Ovary (tissue), 9 donors: Measurements from ENCODE around the gene UROC1. TPM values are rescaled to one million over a fixed set of nuclear protein-coding genes. Genes with fewer than 3 reads are reported as not detected.

ENCODE experiments used
- DNase-seq, 5 donors: peaks; one replicate each; pipeline ENCODE4 v3.0.0-alpha.2; 2019 to 2020
- H3K27ac ChIP-seq, 2 donors: fragments of 200-600 bp; one replicate each; pipeline versions ENCODE4 v1.5.1 to v1.8.0; 2019 to 2022
- H3K27me3 ChIP-seq: fragments of 200-600 bp; one replicate; pipeline ENCODE4 v1.8.0; 2022
- H3K36me3 ChIP-seq: fragments of 200-600 bp; sonication (generic); one replicate; pipeline ENCODE4 v1.5.1; 2019
- H3K4me1 ChIP-seq: one replicate; pipeline ENCODE4 v1.8.1; 2013; ENCODE audit warnings: mild to moderate bottlenecking, moderate library complexity; ENCODE audit not compliant: insufficient read depth
- H3K4me3 ChIP-seq: fragments of 200-600 bp; sonication (generic); one replicate; pipeline ENCODE4 v1.5.1; 2017
- H3K9me3 ChIP-seq, 2 donors: fragments of 200-600 bp in 1 of 2; sonication (generic) in 1 of 2; one replicate each; pipeline versions ENCODE4 v1.5.1 to v1.8.1; 2013 to 2019; ENCODE audit warnings: mild to moderate bottlenecking in 1 of 2, moderate library complexity in 1 of 2
- CTCF ChIP-seq, 3 donors: fragments of 450-650 bp in 2 of 3; fragments of 200-600 bp in 1 of 3; IDR thresholded peaks; one replicate each; pipeline versions ENCODE4 v1.5.1 to v1.8.0; 2016 to 2022; ENCODE audit warnings: antibody characterized with exemption in 3 of 3, mild to moderate bottlenecking in 1 of 3
- EP300 ChIP-seq: sonication (generic); formaldehyde crosslinking; IDR thresholded peaks from one replicate; pipeline ENCODE4 v1.6.1; 2017; ENCODE audit warnings: antibody characterized with exemption
- POLR2A ChIP-seq: fragments of 450-650 bp; IDR thresholded peaks from one replicate; pipeline ENCODE4 v1.6.1; 2017; ENCODE audit warnings: antibody characterized with exemption, mild to moderate bottlenecking, moderate library complexity
- WGBS, 3 donors: extraction: QIAGEN DNeasy Blood & Tissue Kit in 1 of 3; methylation state at CpG; one replicate each; pipeline versions ENCODE4 v1.1.5 to v1.1.7; 2013 to 2017; 5-methylcytosine and 5-hydroxymethylcytosine counted together
- intact Hi-C, 4 donors: fragments of 100-400 bp; cut with DNase I; formaldehyde crosslinking; loops; one replicate each; pipeline versions ENCODE4 v1.11.0 to v1.15.1; 2022 to 2023
- polyA plus RNA-seq, 2 donors: library from polyadenylated mRNA; stranded (reverse); fragments of 200-250 nt in 1 of 2; fragments of 350-450 nt in 1 of 2; fragmentation: Illumina TruSeq in 1 of 2; extraction: RNeasy Lipid Tissue Mini Kit (QIAGEN cat#74804) in 1 of 2; gene quantifications; one replicate each; pipeline ENCODE4 v1.2.3, GENCODE V29; 2013 to 2014
- total RNA-seq, 7 donors: library from RNA; depleted of rRNA in 2 of 7; stranded (reverse); fragments of >200 nt in 2 of 7; fragmentation: NEBNext Ultra II Directional in 3 of 7; extraction: Animal tissue kit (Norgen Biotek cat#: 25700) in 3 of 7; gene quantifications; one replicate each; pipeline versions ENCODE4 v1.1.0 to v1.2.4, GENCODE V29; 2016 to 2023
- donor health status: DM: no; HTN: no; CAD: no; lungs with moderate emphysema.
- donor health status: DM: no; HTN: no; CAD: no.
- donor health status: Bipolar disorder and iron deficiency.
- donor health status: DM: yes; HTN: yes; CAD: no.
- donor health status: DM: no; HTN: no; CAD: no.
- donor health status: DM: yes; HTN: yes; CAD: no.

UROC1 gene
- total and polyA plus RNA-seq, 9 donors: 0.06 to 0.32 (median 0.12) TPM; not detected in 4

- no peaks in the 10 kb centered on the region for H3K9me3 ChIP-seq
- no peak overlapping the region for H3K27ac ChIP-seq
- no peaks in the 10 kb centered on the region for H3K4me1 ChIP-seq
- no peaks in the 10 kb centered on the region for H3K36me3 ChIP-seq
- TF ChIP-seq EP300 (no peak), CTCF (IDR thresholded peaks at IDR 0.05) (no peak), POLR2A (no peak)
- 77 to 85% (median 84%) methylated on average over 16 of the region's 16 CpGs for WGBS, 3 donors
- intact Hi-C loops: no loop called here
- no peak overlapping the region for H3K4me3 ChIP-seq
- H3K27me3 ChIP-seq: no peaks in the 10 kb centered on the region
- peak in 1 of 5 donors; percentile 43 for DNase-seq
These were observed 35.6 kb downstream of the UROC1 start for GRCh38 chr3:126481808-126482502.

GRCh38 chr3:126480861-126481260 is 36.7 kb downstream of the UROC1 start:
- no peak overlapping the region for H3K27ac ChIP-seq
- no peaks in the 10 kb centered on the region for H3K9me3 ChIP-seq
- no peak for DNase-seq
- WGBS, 3 donors: 72 to 75% (median 75%) methylated on average over 8 of the region's 8 CpGs
- intact Hi-C loops: no loop called here
- no peak overlapping the region for H3K4me3 ChIP-seq
- no peaks in the 10 kb centered on the region for H3K4me1 ChIP-seq
- TF ChIP-seq POLR2A: no peak
- TF ChIP-seq CTCF (IDR thresholded peaks at IDR 0.05): no peak
- H3K36me3 ChIP-seq: no peaks in the 10 kb centered on the region
- H3K27me3 ChIP-seq: no peaks in the 10 kb centered on the region

- intact Hi-C loops: no loop called here
- H3K36me3 ChIP-seq: no peaks in the 10 kb centered on the region
- H3K27ac ChIP-seq: no peak overlapping the region
- WGBS, 3 donors: 69 to 77% (median 74%) methylated on average over 5 of the region's 5 CpGs
- TF ChIP-seq POLR2A (no peak), CTCF (IDR thresholded peaks at IDR 0.05) (no peak), EP300 (no peak)
- H3K27me3 ChIP-seq: no peaks in the 10 kb centered on the region
- DNase-seq: no peak
- H3K4me1 ChIP-seq: no peaks in the 10 kb centered on the region
- H3K4me3 ChIP-seq: no peak overlapping the region
- no peaks in the 10 kb centered on the region for H3K9me3 ChIP-seq
These were observed 37.4 kb downstream of the UROC1 start for GRCh38 chr3:126480206-126480605.

GRCh38 chr3:126479642-126480041 is 37.9 kb downstream of the UROC1 start:
- H3K4me1 ChIP-seq: peaks cover 3% of the 10 kb centered on the region
- no peak overlapping the region for H3K4me3 ChIP-seq
- no peaks in the 10 kb centered on the region for H3K27me3 ChIP-seq
- H3K9me3 ChIP-seq: no peaks in the 10 kb centered on the region
- intact Hi-C loops: loop anchor here in 2 of 4 donors (5.0 to 10.0 kb wide), 2 partner anchors 122 to 215 kb away; partner anchors contain the start of gene KLF15 (in 1 of the 2)
- WGBS, 3 donors: 70 to 94% (median 80%) methylated on average over 1 of the region's 1 CpG
- TF ChIP-seq POLR2A (no peak), EP300 (no peak), CTCF (IDR thresholded peaks at IDR 0.05) (no peak)
- no peak overlapping the region for H3K27ac ChIP-seq
- DNase-seq: no peak
- no peaks in the 10 kb centered on the region for H3K36me3 ChIP-seq
